ENCODE data around the gene ATRNL1.

- TF ChIP-seq POLR2AphosphoS5 (IDR thresholded peaks at IDR 0.05; ENCODE audit: low read depth) (no peak), EZH2 (IDR thresholded peaks at IDR 0.05; ENCODE audit: low read depth, unreplicated experiment) (no peak), CREB1 (CRISPR knock-in tag; IDR thresholded peaks at IDR 0.05; ENCODE audit: low read depth) (no peak)
Observed at GRCh38 chr10:115125505-115125904, 32.3 kb downstream of the ATRNL1 start.

All from GM23338 (cell line).